ENCODE data around the gene TBX6. TPM values are rescaled to one million over a fixed set of nuclear protein-coding genes. Genes with fewer than 3 reads are reported as not detected.
A peak's percentile ranks its signal among the peaks of the same experiment; 100 is the strongest.

TBX6 gene
- total and polyA plus RNA-seq, 3 experiments from 2014 or later, result 0.71 to 0.83 TPM; not detected in 1

DNA sequence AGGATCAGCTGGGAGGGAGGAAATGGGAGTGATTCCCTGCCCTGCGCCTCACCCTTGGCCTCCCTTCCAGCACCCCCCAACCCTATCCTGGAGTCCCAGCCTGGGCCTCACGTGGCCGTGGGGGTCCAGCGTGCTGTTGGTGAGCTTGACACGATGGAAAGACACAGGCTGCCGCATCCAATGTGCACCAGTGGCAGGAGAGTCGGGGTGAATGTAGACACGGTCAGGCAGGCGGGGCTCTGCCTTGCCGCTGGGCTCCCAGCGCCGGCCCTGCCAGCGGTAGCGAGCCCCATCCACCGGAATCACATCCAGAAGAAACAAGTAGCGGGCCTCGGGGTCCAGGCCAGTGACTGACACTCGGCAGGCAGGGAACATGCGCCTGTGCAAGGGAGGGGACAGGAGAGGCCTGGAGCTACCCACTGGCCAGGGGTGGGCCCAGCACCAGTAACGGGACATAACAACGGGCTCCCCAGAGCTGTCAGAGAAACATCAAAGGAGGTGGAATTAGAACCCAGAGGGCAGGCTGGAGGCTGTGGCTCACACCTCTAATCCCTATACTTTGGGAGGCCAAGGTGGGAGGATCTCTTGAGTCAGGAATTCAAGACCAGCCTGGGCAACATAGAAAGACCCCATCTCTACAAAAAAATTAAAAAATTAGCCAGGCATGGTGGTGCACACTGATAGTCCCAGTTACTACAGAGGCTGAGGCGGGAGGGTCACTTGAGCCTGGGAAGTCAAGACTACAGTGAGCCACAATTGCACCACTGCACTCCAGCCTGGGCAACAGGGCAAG, 2.7 kb downstream of the TBX6 start:
- ChIA-PET CTCF (interaction anchor here (0.7 to 1.5 kb wide), 2 partner anchors 23 to 313 kb away, joined by 3 to 5 read pairs; no protein-coding TSS in a partner anchor), POLR2A (interaction anchor here (0.6 kb wide), 1 partner anchor 287 kb away, joined by 3 read pairs; no protein-coding TSS in a partner anchor)
- Histone ChIP-seq H3K27ac (ENCODE audit: low read depth, low read length) (no peak overlapping the region), H3K9me3 (ENCODE audit: low read length) (no peaks in the 10 kb centered on the region), H3K4me3 (ENCODE audit: low read length) (no peak overlapping the region), H3K4me1 (ENCODE audit: insufficient read depth, low read length) (peaks cover 44% of the 10 kb centered on the region), H3K27me3 (ENCODE audit: insufficient read depth, low read length, poor library complexity, severe bottlenecking) (no peaks in the 10 kb centered on the region), H3K36me3 (ENCODE audit: insufficient read depth, low read length) (peaks cover 6% of the 10 kb centered on the region)
- Mint-ChIP-seq H3K27me3 (no peaks in the 10 kb centered on the region), H3K4me3 (peak overlapping the region in 1 of 7 donors; percentile 82), H3K36me3 (peaks cover 3 to 28% (median 4%) of the 10 kb centered on the region in 3 donors), H3K4me1 (peaks cover 25 to 32% (median 28%) of the 10 kb centered on the region in 3 donors), H3K9me3 (no peaks in the 10 kb centered on the region), H3K27ac (peak overlapping the region in 3 of 8 donors; percentile 29 to 88 (median 84))
- no peak for DNase-seq

DNA sequence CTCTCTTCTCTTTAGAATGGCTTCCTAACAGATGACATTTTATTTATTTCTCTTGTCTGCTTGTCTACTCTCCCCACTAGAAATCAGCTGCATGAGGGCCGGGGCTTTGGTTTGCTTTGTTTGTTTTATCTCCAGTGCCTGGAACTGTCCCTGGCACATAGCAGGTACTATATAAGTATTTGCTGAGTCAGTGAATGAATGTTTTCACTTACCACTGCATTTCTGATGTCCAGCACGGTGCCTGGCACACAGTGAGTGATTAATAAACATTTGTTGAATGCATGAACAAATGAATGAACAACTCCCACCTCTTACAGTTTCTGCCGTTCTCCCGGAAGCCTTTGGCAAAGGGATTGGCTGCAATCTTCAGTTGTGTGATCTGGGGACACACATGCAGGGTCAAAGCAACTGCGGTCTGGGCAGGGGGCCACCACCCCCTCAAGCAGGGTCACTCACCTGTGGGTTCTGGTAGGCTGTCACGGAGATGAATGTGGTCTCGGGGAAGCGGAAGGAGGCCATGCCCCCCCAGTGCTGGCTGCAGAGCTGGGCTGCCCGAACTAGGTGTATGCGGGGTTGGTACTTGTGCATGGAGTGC, 3.4 kb downstream of the TBX6 start:
- Histone ChIP-seq H3K27ac (ENCODE audit: low read depth, low read length) (no peak overlapping the region), H3K4me3 (ENCODE audit: low read length) (no peak overlapping the region), H3K27me3 (ENCODE audit: insufficient read depth, low read length, poor library complexity, severe bottlenecking) (no peaks in the 10 kb centered on the region), H3K4me1 (ENCODE audit: insufficient read depth, low read length) (peaks cover 37% of the 10 kb centered on the region), H3K9me3 (ENCODE audit: low read length) (no peaks in the 10 kb centered on the region), H3K36me3 (ENCODE audit: insufficient read depth, low read length) (peaks cover 10% of the 10 kb centered on the region)
- POLR2A ChIA-PET, result interaction anchor here (0.6 kb wide), 1 partner anchor 288 kb away, joined by 3 read pairs; no protein-coding TSS in a partner anchor
- Mint-ChIP-seq H3K36me3 (peaks cover 3 to 31% (median 4%) of the 10 kb centered on the region in 3 donors), H3K27ac (peak overlapping the region in 3 of 8 donors; percentile 5 to 74 (median 55)), H3K4me1 (peaks cover 22 to 29% (median 25%) of the 10 kb centered on the region in 3 donors), H3K9me3 (no peaks in the 10 kb centered on the region), H3K4me3 (no peak overlapping the region), H3K27me3 (no peaks in the 10 kb centered on the region)
- no peak for DNase-seq
- CTCF ChIA-PET, result interaction anchor here (1.5 kb wide), 1 partner anchor 24 kb away, joined by 3 read pairs; no protein-coding TSS in a partner anchor

- ChIA-PET POLR2A (interaction anchor here (0.5 to 0.6 kb wide), 2 partner anchors 16 to 446 kb away, joined by 3 to 4 read pairs; no protein-coding TSS in a partner anchor), CTCF (interaction anchor here (1.1 kb wide), 1 partner anchor 448 kb away, joined by 3 read pairs; no protein-coding TSS in a partner anchor)
- H3K4me3 ChIP-seq (ENCODE audit: low read length), result no peak overlapping the region
- H3K4me1 Mint-ChIP-seq, result peaks cover 15 to 20% (median 17%) of the 10 kb centered on the region in 3 donors
- H3K36me3 Mint-ChIP-seq, result peaks cover 0 to 36% (median 7%) of the 10 kb centered on the region in 3 donors
- H3K4me3 Mint-ChIP-seq, result peak overlapping the region in 1 of 7 donors; percentile 24
- no peak overlapping the region for H3K27ac ChIP-seq (ENCODE audit: low read depth, low read length)
- H3K27me3 Mint-ChIP-seq, result no peaks in the 10 kb centered on the region
- no peaks in the 10 kb centered on the region for H3K9me3 Mint-ChIP-seq
- no peaks in the 10 kb centered on the region for H3K27me3 ChIP-seq (ENCODE audit: insufficient read depth, low read length, poor library complexity, severe bottlenecking)
- peaks cover 27% of the 10 kb centered on the region for H3K4me1 ChIP-seq (ENCODE audit: insufficient read depth, low read length)
- H3K9me3 ChIP-seq (ENCODE audit: low read length), result no peaks in the 10 kb centered on the region
- DNase-seq, result no peak
- peak overlapping the region in 2 of 8 donors; percentile 59 to 78 for H3K27ac Mint-ChIP-seq
- H3K36me3 ChIP-seq (ENCODE audit: insufficient read depth, low read length), result peaks cover 20% of the 10 kb centered on the region
Measured at GRCh38 chr16:30087181-30087898, 4.4 kb downstream of the TBX6 start.

- no peak overlapping the region for H3K4me3 Mint-ChIP-seq
- POLR2A ChIA-PET, result interaction anchor here (0.5 kb wide), 1 partner anchor 447 kb away, joined by 3 read pairs; no protein-coding TSS in a partner anchor
- peaks cover 0 to 38% (median 12%) of the 10 kb centered on the region in 3 donors for H3K36me3 Mint-ChIP-seq
- no peaks in the 10 kb centered on the region for H3K27me3 ChIP-seq (ENCODE audit: insufficient read depth, low read length, poor library complexity, severe bottlenecking)
- peaks cover 24% of the 10 kb centered on the region for H3K36me3 ChIP-seq (ENCODE audit: insufficient read depth, low read length)
- no peak overlapping the region for H3K4me3 ChIP-seq (ENCODE audit: low read length)
- H3K27me3 Mint-ChIP-seq, result no peaks in the 10 kb centered on the region
- no peaks in the 10 kb centered on the region for H3K9me3 Mint-ChIP-seq
- H3K27ac Mint-ChIP-seq, result peak overlapping the region in 1 of 8 donors; percentile 60
- no peaks in the 10 kb centered on the region for H3K9me3 ChIP-seq (ENCODE audit: low read length)
- DNase-seq, result no peak
- no peak overlapping the region for H3K27ac ChIP-seq (ENCODE audit: low read depth, low read length)
- CTCF ChIA-PET, result interaction anchor here (1.1 kb wide), 1 partner anchor 449 kb away, joined by 3 read pairs; no protein-coding TSS in a partner anchor
- peaks cover 22% of the 10 kb centered on the region for H3K4me1 ChIP-seq (ENCODE audit: insufficient read depth, low read length)
- peaks cover 9 to 12% (median 10%) of the 10 kb centered on the region in 3 donors for H3K4me1 Mint-ChIP-seq
Measured at GRCh38 chr16:30086291-30087140, 5.2 kb downstream of the TBX6 start.

GRCh38 chr16:30085820-30086219, 5.9 kb downstream of the TBX6 start:
- Histone ChIP-seq H3K4me1 (ENCODE audit: insufficient read depth, low read length) (peaks cover 17% of the 10 kb centered on the region), H3K4me3 (ENCODE audit: low read length) (no peak overlapping the region), H3K27me3 (ENCODE audit: insufficient read depth, low read length, poor library complexity, severe bottlenecking) (no peaks in the 10 kb centered on the region), H3K9me3 (ENCODE audit: low read length) (no peaks in the 10 kb centered on the region), H3K27ac (ENCODE audit: low read depth, low read length) (no peak overlapping the region), H3K36me3 (ENCODE audit: insufficient read depth, low read length) (peaks cover 30% of the 10 kb centered on the region)
- CTCF ChIA-PET, result no interaction called here
- POLR2A ChIA-PET, result no interaction called here
- Mint-ChIP-seq H3K27ac (no peak overlapping the region), H3K36me3 (peaks cover 0 to 43% (median 12%) of the 10 kb centered on the region in 3 donors), H3K27me3 (no peaks in the 10 kb centered on the region), H3K4me3 (no peak overlapping the region), H3K9me3 (no peaks in the 10 kb centered on the region), H3K4me1 (peaks cover 8 to 10% (median 9%) of the 10 kb centered on the region in 3 donors)
- no peak for DNase-seq

- POLR2A ChIA-PET, result no interaction called here
Measured at GRCh38 chr16:30085247-30085646, 6.5 kb downstream of the TBX6 start.

DNA sequence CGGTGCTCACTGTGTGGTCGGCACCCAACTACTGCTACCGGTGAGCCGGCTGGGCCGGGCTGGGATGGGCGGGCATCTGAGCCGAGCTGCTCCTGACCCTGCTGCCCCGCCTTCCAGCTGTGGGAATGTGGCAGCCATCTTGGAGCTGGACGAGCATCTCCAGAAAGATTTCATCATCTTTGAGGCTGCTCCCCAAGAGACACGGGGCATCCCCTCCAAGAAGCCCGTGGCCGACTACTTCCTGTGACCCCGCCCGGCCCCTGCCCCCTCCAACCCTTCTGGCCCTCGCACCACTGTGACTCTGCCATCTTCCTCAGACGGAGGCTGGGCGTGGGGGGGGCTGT, 6.9 kb downstream of the TBX6 start:
- Histone ChIP-seq H3K9me3 (ENCODE audit: low read length) (no peaks in the 10 kb centered on the region), H3K27me3 (ENCODE audit: insufficient read depth, low read length, poor library complexity, severe bottlenecking) (no peaks in the 10 kb centered on the region), H3K4me3 (ENCODE audit: low read length) (no peak overlapping the region), H3K27ac (ENCODE audit: low read depth, low read length) (no peak overlapping the region), H3K4me1 (ENCODE audit: insufficient read depth, low read length) (peaks cover 6% of the 10 kb centered on the region), H3K36me3 (ENCODE audit: insufficient read depth, low read length) (peaks cover 34% of the 10 kb centered on the region)
- Mint-ChIP-seq H3K9me3 (no peaks in the 10 kb centered on the region), H3K4me3 (no peak overlapping the region), H3K36me3 (peaks cover 0 to 49% (median 12%) of the 10 kb centered on the region in 3 donors), H3K4me1 (peaks cover 3 to 4% (median 3%) of the 10 kb centered on the region in 3 donors), H3K27me3 (no peaks in the 10 kb centered on the region), H3K27ac (no peak overlapping the region)
- CTCF ChIA-PET, result no interaction called here
- no peak for DNase-seq
- POLR2A ChIA-PET, result no interaction called here

More at GRCh38 chr16:30085247-30085646, 6.5 kb downstream of the TBX6 start:
- H3K27me3 ChIP-seq (ENCODE audit: insufficient read depth, low read length, poor library complexity, severe bottlenecking), result no peaks in the 10 kb centered on the region
- Mint-ChIP-seq H3K9me3 (no peaks in the 10 kb centered on the region), H3K4me3 (no peak overlapping the region), H3K27ac (no peak overlapping the region), H3K4me1 (peaks cover 6 to 8% (median 7%) of the 10 kb centered on the region in 3 donors), H3K36me3 (peaks cover 0 to 46% (median 12%) of the 10 kb centered on the region in 3 donors), H3K27me3 (no peaks in the 10 kb centered on the region)
- CTCF ChIA-PET, result no interaction called here
- no peak overlapping the region for H3K27ac ChIP-seq (ENCODE audit: low read depth, low read length)
- no peaks in the 10 kb centered on the region for H3K9me3 ChIP-seq (ENCODE audit: low read length)
- peaks cover 11% of the 10 kb centered on the region for H3K4me1 ChIP-seq (ENCODE audit: insufficient read depth, low read length)
- H3K36me3 ChIP-seq (ENCODE audit: insufficient read depth, low read length), result peaks cover 32% of the 10 kb centered on the region
- H3K4me3 ChIP-seq (ENCODE audit: low read length), result no peak overlapping the region
- no peak for DNase-seq
